NCI-H446 (cell line): Measurements from ENCODE around the gene B3GNT7.
"Not testable (repeated sequence)": the region's sequence is repeated elsewhere in the genome, so short reads cannot be mapped to it uniquely, and the experiment has no call there.

ENCODE experiments used
- DNase-seq, 2 experiments: peaks; one replicate each; lab custom pipeline; 2025; lab: John Stamatoyannopoulos, UW

Gene B3GNT7

DNA sequence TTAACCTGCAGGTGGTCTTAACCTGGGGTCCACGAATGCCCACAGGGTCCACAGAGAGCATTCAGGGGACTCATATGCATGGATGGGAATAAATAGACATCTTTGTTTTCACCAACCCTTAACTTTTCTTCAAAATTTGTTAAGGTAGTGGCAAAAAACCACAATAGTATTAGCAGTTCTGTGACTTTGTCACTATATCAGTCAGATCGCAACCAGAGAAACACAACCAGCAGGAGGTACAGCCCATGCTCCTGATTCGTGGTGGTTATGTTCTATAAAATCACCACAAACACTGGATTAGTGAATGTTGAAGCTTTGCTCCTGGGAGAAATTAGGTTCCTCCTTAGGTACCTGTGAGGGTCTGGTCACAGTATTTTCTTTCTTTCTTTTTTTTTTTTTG, 31.6 kb downstream of the B3GNT7 start:
- no peak for DNase-seq

DNA sequence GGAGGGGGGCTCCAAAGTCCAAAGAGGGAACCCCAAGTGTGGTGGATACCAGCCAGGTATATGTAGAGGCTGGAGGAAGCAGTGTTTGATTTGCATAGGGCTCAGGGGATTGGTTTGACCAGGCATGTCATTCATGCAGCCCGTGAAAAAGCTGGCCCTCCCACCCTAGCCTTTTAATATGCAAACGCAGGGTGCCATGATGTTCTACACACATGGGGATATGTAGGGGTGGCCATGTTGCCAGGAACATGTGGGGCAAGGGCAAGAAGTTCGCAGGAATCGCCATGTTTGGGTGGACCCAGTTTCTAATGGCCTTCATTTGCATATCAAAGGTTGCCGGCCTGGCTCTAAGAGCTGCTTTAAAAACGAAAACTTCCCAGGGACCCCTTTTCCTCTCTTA, 33.6 kb downstream of the B3GNT7 start:
- no peak for DNase-seq

DNA sequence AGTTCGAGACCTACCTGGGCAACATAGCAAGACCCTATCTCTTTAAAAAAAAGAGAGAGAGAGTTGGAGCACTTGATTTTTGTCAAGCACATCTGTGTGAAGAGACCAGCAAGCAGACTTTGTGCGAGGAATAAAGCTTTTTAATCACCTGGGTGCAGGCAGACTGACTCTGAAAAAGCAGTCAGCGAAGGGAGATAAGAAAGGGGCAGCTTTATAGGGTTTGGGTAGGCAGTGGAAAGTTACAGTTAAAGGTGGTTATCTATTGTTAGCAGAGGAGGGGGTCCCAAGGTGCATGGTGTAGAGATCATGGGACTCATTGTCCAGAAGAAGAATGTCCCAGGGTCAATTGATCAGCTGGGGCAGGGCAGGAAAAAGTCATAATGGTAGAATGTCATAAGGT, 34.4 kb downstream of the B3GNT7 start:
- DNase-seq = no peak

- DNase-seq = not testable (repeated sequence)
Measured at GRCh38 chr2:231430437-231430836, 34.9 kb downstream of the B3GNT7 start.

GRCh38 chr2:231431606-231432005, 36.1 kb downstream of the B3GNT7 start:
- DNase-seq = no peak

- no peak for DNase-seq
Measured at GRCh38 chr2:231433990-231434389, 38.5 kb downstream of the B3GNT7 start.

- no peak for DNase-seq
Measured at GRCh38 chr2:231436957-231437356, 41.4 kb downstream of the B3GNT7 start.

- DNase-seq = no peak
Measured at GRCh38 chr2:231449503-231450054, 54.1 kb downstream of the B3GNT7 start.

DNA sequence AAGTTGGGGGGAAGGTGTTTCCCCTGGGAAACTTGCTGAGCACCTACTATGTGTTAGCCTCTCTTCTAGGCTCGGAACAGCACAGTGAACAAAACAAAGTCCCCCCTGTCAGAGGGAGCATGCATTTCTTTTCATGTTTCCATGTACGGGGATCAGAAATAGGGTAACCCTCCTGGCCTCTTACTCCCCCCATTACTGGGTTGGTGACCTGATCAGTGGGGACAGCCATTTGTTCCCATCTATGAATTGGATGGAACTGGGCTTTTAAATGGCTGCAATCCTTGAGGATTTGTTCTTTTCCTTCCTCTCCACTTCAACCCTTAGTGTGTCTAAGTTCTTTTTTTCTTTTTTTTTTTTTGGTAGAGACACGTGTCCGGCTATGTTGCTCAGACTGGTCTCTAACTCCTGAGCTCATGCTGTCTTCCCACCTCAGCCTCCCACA, 55.1 kb downstream of the B3GNT7 start:
- no peak for DNase-seq
